ENCODE results near the gene KLHL2.
"Not testable (repeated sequence)": the region's sequence is repeated elsewhere in the genome, so short reads cannot be mapped to it uniquely, and the experiment has no call there.

- TF ChIP-seq CTCF, POLR2A (IDR thresholded peaks at IDR 0.05): not testable (repeated sequence)
These were observed 41.5 kb downstream of the KLHL2 start for GRCh38 chr4:165248904-165249303.
